ENCODE measurements around the gene LMBR1L. TPM values are rescaled to one million over a fixed set of nuclear protein-coding genes. Genes with fewer than 3 reads are reported as not detected.

The LMBR1L gene
- total and polyA plus RNA-seq, 10 of the 15 experiments (the other 5 are each of a cell fraction or from before 2014, with no cell fraction given) = 2.1 to 42.6 (median 20.0) TPM

- POLR2A ChIA-PET = interaction anchor here (0.6 kb wide), 1 partner anchor 13 kb away, joined by 4 read pairs; no protein-coding TSS in a partner anchor
- CTCF ChIA-PET = interaction anchor here (1.7 kb wide), 1 partner anchor 12 kb away, joined by 4 read pairs; no protein-coding TSS in a partner anchor
- intact Hi-C loops (cut with micrococcal nuclease; ENCODE audit: unreplicated experiment) = no loop called here
- H4K20me1 ChIP-seq (ENCODE audit: control insufficient read depth, insufficient read depth) = peaks cover 12% of the 10 kb centered on the region
- peaks cover 49 to 74% of the 10 kb centered on the region in 2 experiments for H3K36me3 ChIP-seq (ENCODE audit: control insufficient read depth in 2 of 2, insufficient read depth in 2 of 2, low read length in 1 of 2)
- TF ChIP-seq, protein P1, sequence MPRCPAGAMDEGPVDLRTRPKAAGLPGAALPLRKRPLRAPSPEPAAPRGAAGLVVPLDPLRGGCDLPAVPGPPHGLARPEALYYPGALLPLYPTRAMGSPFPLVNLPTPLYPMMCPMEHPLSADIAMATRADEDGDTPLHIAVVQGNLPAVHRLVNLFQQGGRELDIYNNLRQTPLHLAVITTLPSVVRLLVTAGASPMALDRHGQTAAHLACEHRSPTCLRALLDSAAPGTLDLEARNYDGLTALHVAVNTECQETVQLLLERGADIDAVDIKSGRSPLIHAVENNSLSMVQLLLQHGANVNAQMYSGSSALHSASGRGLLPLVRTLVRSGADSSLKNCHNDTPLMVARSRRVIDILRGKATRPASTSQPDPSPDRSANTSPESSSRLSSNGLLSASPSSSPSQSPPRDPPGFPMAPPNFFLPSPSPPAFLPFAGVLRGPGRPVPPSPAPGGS (IDR thresholded peaks at IDR 0.05; ENCODE audit: borderline replicate concordance, insufficient read depth, low read depth, low read length, poor library complexity, severe bottlenecking) = peak; percentile 90
- TF ChIP-seq CBFB (IDR thresholded peaks at IDR 0.05; ENCODE audit: low read depth) (no peak), YBX1 (IDR thresholded peaks at IDR 0.05) (no peak), SPI1 (IDR thresholded peaks at IDR 0.05; ENCODE audit: borderline replicate concordance, insufficient read depth, low read depth, low read length) (no peak), POLR2A (IDR thresholded peaks at IDR 0.05; ENCODE audit: low read depth, low read length) (0 out of 2 replicates have a peak, but pooled peaks have one; percentile 32), GABPA (IDR thresholded peaks at IDR 0.05; ENCODE audit: low read depth) (no peak)
- no peak overlapping the region for H3K4me3 ChIP-seq
- H3K9ac ChIP-seq (ENCODE audit: control insufficient read depth, insufficient read depth, low read length) = no peak overlapping the region
- WGBS (ENCODE audit: insufficient coverage, insufficient replicate concordance, low lambda C conversion rate, missing lambda C conversion rate) = 95% methylated on average over 20 of the region's 20 CpGs
- no peak for FAIRE-seq
- no peak overlapping the region for H3K27ac ChIP-seq (ENCODE audit: control insufficient read depth, insufficient read depth)
- SMC1A ChIA-PET (ENCODE audit: uncharacterized antibody, unreplicated experiment) = no interaction called here
- in situ Hi-C loops (cut with MboI) = no loop called here
- ATAC-seq = no peak
- H2AFZ ChIP-seq (ENCODE audit: control insufficient read depth, low read depth, low read length) = no peak overlapping the region
- DNase-seq (ENCODE audit: low read depth, low spot score) = no peak
- H3K27me3 ChIP-seq (replicated peaks in 1 of 2; ENCODE audit: control insufficient read depth in 2 of 2, insufficient read depth in 2 of 2, low read length in 1 of 2) = no peaks in the 10 kb centered on the region
- H3K9me3 ChIP-seq (replicated peaks; ENCODE audit: control insufficient read depth, insufficient read depth, low read length) = no peaks in the 10 kb centered on the region
- no peak overlapping the region for H3K4me2 ChIP-seq (ENCODE audit: control insufficient read depth, insufficient read depth)
- BruUV-seq (replicated peaks) = no TSS peak
- no peaks in the 10 kb centered on the region for H3K4me1 ChIP-seq (ENCODE audit: control insufficient read depth, insufficient read depth, low read length)
- H3K79me2 ChIP-seq (ENCODE audit: control insufficient read depth, insufficient read depth, low read length) = peaks cover 6% of the 10 kb centered on the region
- RAD21 ChIA-PET (ENCODE audit: unreplicated experiment) = no interaction called here
Observed at GRCh38 chr12:49049566-49050224, 61.0 kb downstream of the LMBR1L start.

Measured in GM12878 (cell line).